ENCODE results near the gene ACP3.
A peak's percentile ranks its signal among the peaks of the same experiment; 100 is the strongest.

GRCh38 chr3:132343018-132343612 is 25.9 kb downstream of the ACP3 start:
- TF ChIP-seq CTCF (IDR thresholded peaks at IDR 0.05) (peak; percentile 73 to 99 (median 87)), POLR2A (IDR thresholded peaks at IDR 0.05) (no peak)

Data from thyroid gland (tissue), 4 donors.